Kasumi-1 (cell line): ENCODE results near the gene PTPN14.

ENCODE experiments used
- DNase-seq, 2 experiments: peaks; one replicate each; lab custom pipeline; 2025; lab: John Stamatoyannopoulos, UW

PTPN14 gene

GRCh38 chr1:214426426-214426812, 125.0 kb downstream of the PTPN14 start:
- DNase-seq, result no peak

GRCh38 chr1:214425716-214426425, 125.5 kb downstream of the PTPN14 start:
- DNase-seq, result no peak

- DNase-seq, result no peak
These were observed 126.3 kb downstream of the PTPN14 start for GRCh38 chr1:214425101-214425500.

GRCh38 chr1:214423045-214423444, 128.4 kb downstream of the PTPN14 start:
- DNase-seq, result no peak

GRCh38 chr1:214422137-214422671, 129.2 kb downstream of the PTPN14 start:
- no peak for DNase-seq

GRCh38 chr1:214420833-214421232, 130.6 kb downstream of the PTPN14 start:
- no peak for DNase-seq

GRCh38 chr1:214420341-214420740, 131.1 kb downstream of the PTPN14 start:
- DNase-seq, result no peak

GRCh38 chr1:214419650-214420049, 131.8 kb downstream of the PTPN14 start:
- no peak for DNase-seq

- DNase-seq, result no peak
These were observed 133.0 kb downstream of the PTPN14 start for GRCh38 chr1:214418391-214418790.

- DNase-seq, result no peak
These were observed 133.7 kb downstream of the PTPN14 start for GRCh38 chr1:214417545-214418210.

GRCh38 chr1:214416858-214417257, 134.5 kb downstream of the PTPN14 start:
- DNase-seq, result no peak

- DNase-seq, result no peak
These were observed 135.0 kb downstream of the PTPN14 start for GRCh38 chr1:214416417-214416816.

GRCh38 chr1:214415131-214415530, 136.3 kb downstream of the PTPN14 start:
- no peak for DNase-seq

GRCh38 chr1:214414691-214415090, 136.7 kb downstream of the PTPN14 start:
- no peak for DNase-seq

GRCh38 chr1:214413315-214413714, 138.1 kb downstream of the PTPN14 start:
- no peak for DNase-seq

GRCh38 chr1:214404571-214405213, 146.7 kb downstream of the PTPN14 start:
- DNase-seq, result no peak

- DNase-seq, result no peak
These were observed 147.2 kb downstream of the PTPN14 start for GRCh38 chr1:214404154-214404553.

GRCh38 chr1:214403431-214403830, 148.0 kb downstream of the PTPN14 start:
- no peak for DNase-seq

GRCh38 chr1:214402613-214403083, 148.8 kb downstream of the PTPN14 start:
- DNase-seq, result no peak

- no peak for DNase-seq
These were observed 149.7 kb downstream of the PTPN14 start for GRCh38 chr1:214401666-214402065.

- DNase-seq, result no peak
These were observed 151.3 kb downstream of the PTPN14 start for GRCh38 chr1:214400131-214400530.

GRCh38 chr1:214398490-214398889, 152.9 kb downstream of the PTPN14 start:
- no peak for DNase-seq

GRCh38 chr1:214397497-214397896, 153.9 kb downstream of the PTPN14 start:
- no peak for DNase-seq
